GM08714 (cell line): ENCODE results near the gene RHOG.

ENCODE experiments used
- H3K4me3 ChIP-seq: fragments of 200-500 bp; sonication (Bioruptor generic); 2 replicates; pipeline ENCODE4 v1.5.1; 2014; ENCODE audit warnings: mild to moderate bottlenecking, low read length, inconsistent platforms
- ZNF274 ChIP-seq: IDR thresholded peaks from 2 replicates; pipeline ENCODE4 v1.6.1; 2012; ENCODE audit warnings: mild to moderate bottlenecking, low read depth, low read length

Gene RHOG

GRCh38 chr11:3867209-3868091 is 26.7 kb upstream of the RHOG start:
- no peak overlapping the region for H3K4me3 ChIP-seq
- no peak for TF ChIP-seq ZNF274

GRCh38 chr11:3866836-3867208 is 26.1 kb upstream of the RHOG start:
- no peak overlapping the region for H3K4me3 ChIP-seq
- no peak for TF ChIP-seq ZNF274

GRCh38 chr11:3866206-3866605 is 25.4 kb upstream of the RHOG start:
- TF ChIP-seq ZNF274 = no peak
- peak overlapping the region; percentile 34; the same call in 1 of the 2 replicates for H3K4me3 ChIP-seq

- peak overlapping the region; percentile 34; the same call in 1 of the 2 replicates for H3K4me3 ChIP-seq
- TF ChIP-seq ZNF274 = no peak
These were observed 24.8 kb upstream of the RHOG start for GRCh38 chr11:3865388-3866193.

GRCh38 chr11:3861683-3862082 is 20.9 kb upstream of the RHOG start:
- TF ChIP-seq ZNF274 = no peak
- H3K4me3 ChIP-seq = no peak overlapping the region

DNA sequence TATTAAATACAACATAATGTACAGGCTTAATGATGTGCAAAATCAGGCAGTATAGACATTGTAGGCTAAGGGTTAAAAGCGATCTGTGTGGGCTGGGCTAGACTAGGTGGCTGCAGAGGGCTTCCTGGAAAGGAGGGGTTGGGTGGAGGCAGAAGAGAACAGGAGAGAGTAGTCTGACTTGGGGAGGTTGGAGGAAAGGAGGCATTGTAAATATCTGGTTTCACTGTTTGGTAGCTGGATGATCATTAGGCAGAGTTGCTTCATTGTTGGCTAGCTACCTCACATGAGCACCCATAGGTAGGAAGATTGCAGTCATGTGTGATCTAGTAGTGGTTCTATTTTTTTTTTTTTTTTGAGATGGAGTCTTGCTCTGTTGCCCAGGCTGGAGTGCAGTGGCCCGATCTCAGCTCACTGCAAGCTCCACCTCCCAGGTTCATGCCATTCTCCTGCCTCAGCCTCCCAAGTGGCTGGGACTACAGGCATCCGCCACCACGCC is 20.2 kb upstream of the RHOG start:
- H3K4me3 ChIP-seq = peak overlapping the region; percentile 37

- no peak for TF ChIP-seq ZNF274
These were observed 19.6 kb upstream of the RHOG start for GRCh38 chr11:3860375-3860774.

GRCh38 chr11:3859373-3859881 is 18.7 kb upstream of the RHOG start:
- no peak for TF ChIP-seq ZNF274
- H3K4me3 ChIP-seq = peak overlapping the region; percentile 41; the same call in 1 of the 2 replicates

More at GRCh38 chr11:3860375-3860774, 19.6 kb upstream of the RHOG start:
- H3K4me3 ChIP-seq = peak overlapping the region; percentile 37

DNA sequence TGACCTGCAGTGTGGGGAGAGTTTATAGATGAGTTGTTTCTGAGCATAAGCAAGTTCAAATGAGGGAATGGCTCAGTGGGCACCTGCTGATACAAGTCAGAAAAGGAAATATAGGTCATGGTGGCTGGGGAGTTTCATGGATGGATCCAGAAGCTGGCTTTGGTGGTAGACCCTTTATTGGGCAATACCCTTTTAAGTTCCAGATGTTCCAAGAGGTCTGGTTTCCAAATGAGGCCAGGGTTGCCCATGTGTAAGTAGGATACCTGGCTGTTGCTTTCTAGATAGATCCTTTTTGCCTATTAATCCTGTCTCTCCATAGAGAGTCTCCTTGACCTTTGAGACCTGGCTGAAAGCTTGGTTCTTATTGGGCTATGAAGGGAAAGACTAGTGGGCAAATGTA is 16.9 kb upstream of the RHOG start:
- no peak for TF ChIP-seq ZNF274
- H3K4me3 ChIP-seq = peak overlapping the region; percentile 93

GRCh38 chr11:3856856-3857553 is 16.2 kb upstream of the RHOG start:
- H3K4me3 ChIP-seq = peak overlapping the region; percentile 93
- no peak for TF ChIP-seq ZNF274

GRCh38 chr11:3855808-3856491 is 15.2 kb upstream of the RHOG start:
- TF ChIP-seq ZNF274 = no peak
- H3K4me3 ChIP-seq = peak overlapping the region; percentile 93

DNA sequence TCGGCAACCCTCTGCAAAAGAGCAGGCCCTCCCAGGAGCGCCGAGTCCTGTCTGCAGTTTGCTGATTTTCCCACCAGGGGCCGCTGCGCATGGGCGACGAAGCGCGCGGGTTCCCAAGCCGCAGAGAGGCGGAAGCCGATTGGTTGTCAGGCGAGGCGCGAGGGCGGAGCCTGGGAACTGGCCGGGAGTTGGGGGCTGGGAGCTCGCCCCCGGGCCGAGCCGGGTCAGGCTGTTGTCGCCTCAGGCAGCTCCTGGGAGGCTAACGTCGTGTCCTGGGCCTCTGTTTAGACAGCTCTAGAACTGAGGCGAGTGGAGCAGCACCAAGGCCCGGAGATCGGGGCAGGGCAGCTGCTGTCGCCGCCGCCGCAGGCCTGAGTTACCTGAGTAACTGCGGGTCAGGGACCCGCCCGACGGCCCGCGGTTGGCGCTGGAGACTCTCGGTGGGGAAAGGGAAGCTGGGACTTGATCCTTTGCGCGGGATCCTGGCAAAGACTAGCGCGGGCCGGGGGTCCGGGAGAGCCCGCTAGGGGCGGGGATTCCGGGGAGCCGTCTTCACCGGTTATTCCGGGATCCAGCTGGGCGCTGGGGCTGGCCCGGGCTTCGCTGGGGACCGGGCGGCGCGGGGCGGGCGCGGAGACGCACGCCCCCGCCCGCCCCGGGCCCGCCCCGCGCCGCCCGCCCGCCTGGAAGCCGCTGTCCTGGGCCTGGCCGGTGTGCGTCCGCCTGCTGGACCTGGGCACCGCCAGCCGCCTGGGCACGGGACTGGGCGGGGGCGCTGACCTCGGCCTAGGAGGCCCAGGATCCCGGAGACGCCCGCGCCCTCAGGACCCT is 14.4 kb upstream of the RHOG start, which contains the start of gene STIM1:
Gene STIM1 (plus strand): TSS at position 688 of the 831 bp plus-strand sequence. CDS start 607 bp downstream, outside the sequence.
- peak within 1 kb of the TSS; percentile 93 for H3K4me3 ChIP-seq
- no peak for TF ChIP-seq ZNF274
